Activated T-helper 9 cell treated with anti-CD3 and anti-CD28 coated beads, Interleukin-2, amount 50 U/mL, for 16 hours (primary cell): ENCODE data around the gene C1QTNF3.

Experiments used
- DNase-seq: peaks from one replicate; pipeline ENCODE4 v3.0.0-alpha.2; 2020; ENCODE audit warnings: low read depth

C1QTNF3 gene

GRCh38 chr5:33995865-33996264 is 47.1 kb downstream of the C1QTNF3 start:
- no peak for DNase-seq

DNA sequence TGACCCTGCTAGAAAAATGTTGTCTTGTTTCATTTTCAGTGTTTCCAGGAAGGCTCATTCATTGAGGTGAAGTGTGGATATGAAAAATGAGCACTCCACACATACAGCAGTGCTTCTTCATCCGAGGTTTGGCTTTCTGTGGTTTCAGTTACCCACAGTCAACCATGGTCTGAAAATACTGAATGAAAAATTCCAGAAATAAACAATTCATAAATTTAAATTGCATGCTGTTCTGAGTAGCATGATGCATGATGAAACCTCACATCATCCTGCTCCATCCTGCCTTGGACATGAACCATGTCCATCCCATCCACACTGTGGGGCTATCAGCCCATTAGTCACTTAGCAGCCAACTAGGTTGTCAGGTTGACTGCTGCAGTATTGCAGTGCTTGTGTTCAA is 48.2 kb downstream of the C1QTNF3 start:
- DNase-seq: no peak

- DNase-seq: no peak
These were observed 50.1 kb downstream of the C1QTNF3 start for GRCh38 chr5:33992864-33993263.

DNA sequence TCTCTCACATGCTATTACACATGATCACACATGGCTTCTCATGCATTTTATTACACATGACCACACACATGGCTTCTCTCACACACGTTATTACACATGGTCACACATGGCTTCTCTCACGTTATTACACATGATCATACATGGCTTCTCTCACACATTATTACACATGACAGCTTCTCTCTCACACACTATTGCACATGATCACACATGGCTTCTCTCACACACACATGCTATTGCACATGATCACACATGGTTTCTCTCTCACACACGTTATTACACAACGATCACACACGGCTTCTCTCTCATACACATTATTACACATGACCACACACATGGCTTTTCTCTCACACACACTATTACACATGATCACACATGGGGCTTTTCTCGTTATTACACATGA is 57.6 kb downstream of the C1QTNF3 start:
- no peak for DNase-seq

DNA sequence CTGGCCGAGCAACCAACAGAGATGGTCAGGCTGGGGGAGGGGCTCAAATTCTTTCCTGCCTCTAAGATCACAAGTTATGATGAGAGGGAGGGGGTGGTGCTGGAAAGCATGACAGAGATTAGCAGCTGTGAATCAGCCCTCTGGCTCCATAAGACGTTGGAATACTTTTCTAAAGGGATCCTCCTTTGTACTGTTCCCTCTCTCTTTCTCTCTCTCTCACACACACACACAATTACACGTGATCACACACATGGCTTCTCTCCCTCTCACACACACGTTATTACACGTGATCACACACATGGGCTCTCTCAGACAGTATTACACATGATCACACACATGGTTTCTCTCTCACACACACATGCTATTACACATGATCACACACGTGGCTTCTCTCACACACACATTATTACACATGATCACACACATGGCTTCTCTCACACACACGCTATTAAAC is 58.3 kb downstream of the C1QTNF3 start, which contains the start of gene SLC45A2:
Gene SLC45A2, minus strand, starts transcription at position 23 of the 454 bp plus-strand sequence. CDS start 110 bp downstream, outside the sequence.
- DNase-seq: no peak

DNA sequence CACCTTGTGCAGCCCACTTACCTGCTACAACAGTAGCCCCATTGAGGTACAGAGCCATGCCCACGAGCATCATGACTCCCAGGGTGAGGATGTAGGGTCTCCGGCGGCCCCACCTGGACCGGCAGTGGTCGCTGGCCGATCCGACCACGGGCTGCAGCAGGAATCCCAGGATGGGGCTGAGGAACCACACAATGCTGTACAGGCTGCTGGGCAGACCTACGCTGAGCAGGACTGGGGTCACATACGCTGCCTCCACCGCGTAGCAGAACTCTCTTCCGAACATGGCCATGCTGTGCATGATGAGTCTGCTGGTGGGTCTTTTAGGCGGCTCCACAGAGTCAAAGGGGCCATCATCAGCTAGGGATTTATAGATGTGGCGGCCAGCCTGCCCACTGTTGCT is 58.8 kb downstream of the C1QTNF3 start:
- DNase-seq: no peak

- no peak for DNase-seq
These were observed 61.4 kb downstream of the C1QTNF3 start for GRCh38 chr5:33981408-33982162.

- no peak for DNase-seq
These were observed 63.0 kb downstream of the C1QTNF3 start for GRCh38 chr5:33980030-33980429.

DNA sequence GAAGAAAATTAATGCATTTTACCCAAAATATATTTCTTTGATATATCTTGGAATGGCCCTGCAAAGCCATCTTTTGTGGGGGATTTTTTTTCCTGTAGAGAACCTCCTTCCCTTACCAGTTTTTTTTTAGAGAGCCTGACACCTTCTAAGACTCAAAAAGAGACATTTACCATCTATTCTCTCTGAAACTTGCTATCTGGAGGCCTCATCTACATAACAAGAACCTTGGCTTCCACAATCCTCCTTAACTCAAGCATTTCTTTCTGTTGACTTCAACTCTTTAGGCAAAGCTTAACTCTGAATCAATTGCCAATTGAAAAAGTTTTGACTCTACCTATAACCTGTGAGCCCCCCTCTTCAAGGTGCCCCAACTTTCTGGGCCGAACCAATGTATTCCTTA is 64.7 kb downstream of the C1QTNF3 start:
- no peak for DNase-seq

DNA sequence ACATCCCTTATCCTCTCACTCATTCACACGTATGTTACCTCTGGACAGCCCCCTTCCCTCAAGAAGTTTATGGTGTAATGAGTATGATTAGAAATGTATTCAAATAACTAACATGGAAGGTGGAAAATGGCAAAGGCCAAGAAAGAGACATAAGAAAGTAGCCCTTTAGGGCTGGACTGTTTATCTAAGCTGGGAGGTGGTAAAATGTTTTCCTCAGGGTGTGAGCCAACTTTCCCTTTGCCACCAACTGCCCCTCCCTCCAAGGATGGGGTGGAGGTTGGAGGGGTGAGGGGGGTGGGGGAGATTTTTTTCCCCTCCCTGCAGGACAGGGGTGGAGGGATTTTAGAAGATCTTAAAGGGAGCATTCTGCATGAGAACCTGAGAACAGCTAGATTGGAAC is 66.7 kb downstream of the C1QTNF3 start:
- no peak for DNase-seq

GRCh38 chr5:33975852-33976251 is 67.2 kb downstream of the C1QTNF3 start:
- no peak for DNase-seq

DNA sequence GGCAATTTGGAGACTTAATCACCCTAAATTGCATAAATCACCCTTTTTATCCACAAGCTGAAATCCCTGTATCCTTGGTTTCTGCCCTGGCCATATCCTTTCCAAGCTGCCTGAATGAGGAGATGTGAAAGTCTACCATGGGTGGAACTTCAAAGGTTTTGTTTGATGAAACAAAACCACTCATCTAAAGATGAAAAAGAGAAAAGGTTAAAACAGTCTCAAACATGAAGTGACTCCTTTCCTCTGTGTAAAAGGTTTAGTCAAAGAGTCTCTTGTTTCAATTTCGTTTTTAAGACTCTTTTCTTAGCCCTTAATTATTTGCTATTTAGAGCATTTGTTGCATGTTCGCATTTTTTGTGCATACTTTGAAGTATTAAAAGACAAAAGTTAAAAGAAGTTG is 69.7 kb downstream of the C1QTNF3 start:
- DNase-seq: no peak

DNA sequence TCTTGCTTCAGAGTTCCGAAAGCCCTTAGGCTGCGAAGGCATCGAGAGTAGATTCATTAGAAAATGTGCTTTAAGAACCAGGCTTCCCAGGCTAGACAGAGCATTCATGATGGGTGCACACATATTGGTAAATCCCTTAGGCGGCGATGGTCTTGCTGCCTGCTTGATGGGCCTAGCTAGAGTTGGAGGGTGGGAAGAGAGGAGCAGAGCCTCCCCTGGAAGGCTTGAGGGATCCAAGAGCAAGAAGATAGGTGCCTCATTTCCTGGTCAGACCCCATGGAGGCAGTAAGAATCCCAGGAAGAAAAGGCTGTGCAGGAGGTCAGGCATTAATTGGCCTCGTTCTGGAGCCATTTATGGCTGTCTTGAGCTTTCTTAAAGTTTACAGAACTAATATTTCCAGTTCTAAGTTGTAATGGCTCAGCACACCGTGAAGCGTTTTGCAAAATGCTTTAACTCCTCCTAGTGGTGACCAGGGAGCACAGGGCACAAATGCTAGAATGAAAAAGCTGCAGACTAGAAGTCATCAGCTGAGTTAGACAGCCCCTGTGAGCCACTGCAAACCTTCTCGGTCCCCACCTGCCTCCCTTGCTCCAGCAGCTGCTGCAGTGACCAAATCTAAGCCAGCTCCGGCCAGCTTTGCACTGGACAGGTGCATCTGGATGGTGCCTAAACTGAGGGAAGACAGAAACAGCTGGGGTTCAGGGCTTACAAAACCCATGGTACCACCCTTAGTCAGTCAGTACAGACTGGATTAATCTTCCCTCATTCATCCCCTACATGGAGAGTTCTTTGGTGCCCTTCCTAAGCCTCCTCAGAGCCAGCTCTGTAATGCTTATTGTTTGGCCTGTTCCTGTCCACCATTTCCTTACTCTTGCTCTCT is 73.2 kb downstream of the C1QTNF3 start:
- no peak for DNase-seq

DNA sequence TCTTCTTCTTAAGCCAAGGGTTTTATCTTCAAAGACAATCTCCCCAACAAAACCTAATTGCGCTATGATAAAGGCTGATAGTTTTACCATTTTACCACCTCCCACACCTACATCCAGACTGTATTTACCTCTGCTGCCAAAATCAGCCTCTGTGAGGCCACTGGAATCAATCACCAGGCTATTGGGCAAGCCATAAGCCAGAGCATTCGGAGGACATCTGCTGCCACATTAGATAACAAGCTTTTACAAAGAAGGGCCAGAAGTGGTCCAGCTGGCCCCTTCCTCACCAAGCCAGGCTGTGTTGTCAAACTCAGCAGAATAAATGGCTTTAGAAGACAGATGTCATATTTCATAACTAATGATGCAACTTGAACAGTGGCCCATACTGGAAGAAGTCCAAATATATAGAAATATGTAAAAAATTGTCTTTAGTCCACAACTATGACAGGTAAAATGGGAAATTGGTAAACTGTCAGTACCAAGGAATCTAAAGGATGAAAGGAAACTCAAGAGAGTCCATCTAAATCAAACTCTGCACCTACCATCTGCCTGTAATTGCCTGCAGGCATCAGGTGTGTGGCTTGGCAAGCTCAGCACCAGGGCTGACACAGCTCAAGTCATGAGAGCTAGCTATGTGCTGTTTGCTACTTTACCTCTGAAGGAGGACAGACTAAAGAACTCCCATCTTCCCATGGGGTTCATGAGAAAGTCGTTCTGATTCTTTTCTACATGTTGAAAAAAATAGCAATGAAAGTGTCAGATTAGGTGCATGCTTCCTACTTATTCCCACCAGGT is 74.6 kb downstream of the C1QTNF3 start:
- no peak for DNase-seq
